Esophagus muscularis mucosa (tissue), 4 donors: Measurements from ENCODE around the gene SPOCK1. TPM values are rescaled to one million over a fixed set of nuclear protein-coding genes. Genes with fewer than 3 reads are reported as not detected.

Experiments used
- DNase-seq: peaks from one replicate; pipeline ENCODE4 v3.0.0-alpha.2; 2017; ENCODE audit errors: extremely low spot score
- H3K27ac ChIP-seq, 4 donors: fragments of 200-600 bp; sonication (generic); replicated peaks in 1 of 4; 1 replicate in 3 of 4; 2 replicates in 1 of 4; pipeline ENCODE4 v1.5.1; 2016 to 2019; ENCODE audit warnings: mild to moderate bottlenecking in 1 of 4
- H3K27me3 ChIP-seq, 4 donors: fragments of 200-600 bp; sonication (generic); one replicate each; pipeline versions ENCODE4 v1.5.1 to v1.6.0; 2016 to 2019
- H3K36me3 ChIP-seq, 4 donors: fragments of 200-600 bp; sonication (generic); one replicate each; pipeline ENCODE4 v1.5.1; 2016 to 2019
- H3K4me1 ChIP-seq, 4 donors: fragments of 200-600 bp; sonication (generic); one replicate each; pipeline ENCODE4 v1.5.1; 2016 to 2019
- H3K4me3 ChIP-seq, 4 donors: fragments of 200-600 bp; sonication (generic); 1 replicate in 2 of 4; 2 replicates in 2 of 4; pipeline ENCODE4 v1.5.1; 2016 to 2019; ENCODE audit warnings: mild to moderate bottlenecking in 4 of 4, moderate library complexity in 1 of 4
- H3K9me3 ChIP-seq, 4 donors: fragments of 200-600 bp; sonication (generic); 1 replicate in 3 of 4; 2 replicates in 1 of 4; pipeline ENCODE4 v1.5.1; 2016 to 2019
- EP300 ChIP-seq: sonication (generic); formaldehyde crosslinking; IDR thresholded peaks from one replicate; pipeline ENCODE4 v1.6.1; 2017; ENCODE audit warnings: antibody characterized with exemption
- POLR2A ChIP-seq: fragments of 450-650 bp; IDR thresholded peaks from one replicate; pipeline ENCODE4 v1.6.1; 2017; ENCODE audit warnings: antibody characterized with exemption, moderate library complexity, mild to moderate bottlenecking, low read depth
- POLR2AphosphoS5 ChIP-seq, 2 donors: sonication (generic); formaldehyde crosslinking; IDR thresholded peaks; one replicate each; pipeline ENCODE4 v1.6.1; 2017; ENCODE audit warnings: antibody characterized with exemption in 2 of 2
- WGBS: methylation state at CpG from one replicate; pipeline ENCODE4 v1.1.5; 2018; 5-methylcytosine and 5-hydroxymethylcytosine counted together
- intact Hi-C: fragments of 100-400 bp; cut with DNase I; formaldehyde crosslinking; loops from one replicate; pipeline ENCODE4 v1.15.1; 2023
- total RNA-seq, 4 donors: library from RNA; depleted of rRNA; stranded (reverse); fragments of >200 nt; gene quantifications; one replicate each; pipeline versions ENCODE4 v1.1.0 to v1.2.1, GENCODE V29; 2016
- TF ChIP-seq, protein P1 (sequence below), 3 experiments: fragments of 200-600 bp in 2 of 3; fragments of 450-650 bp in 1 of 3; sonication (generic) in 2 of 3; IDR thresholded peaks; one replicate each; pipeline ENCODE4 v1.5.1; 2017 to 2019; ENCODE audit warnings: antibody characterized with exemption in 3 of 3, mild to moderate bottlenecking in 2 of 3, moderate library complexity in 1 of 3

Gene SPOCK1
- total RNA-seq, 4 donors from 2014 or later = 39.0 to 52.4 (median 45.6) TPM

DNA sequence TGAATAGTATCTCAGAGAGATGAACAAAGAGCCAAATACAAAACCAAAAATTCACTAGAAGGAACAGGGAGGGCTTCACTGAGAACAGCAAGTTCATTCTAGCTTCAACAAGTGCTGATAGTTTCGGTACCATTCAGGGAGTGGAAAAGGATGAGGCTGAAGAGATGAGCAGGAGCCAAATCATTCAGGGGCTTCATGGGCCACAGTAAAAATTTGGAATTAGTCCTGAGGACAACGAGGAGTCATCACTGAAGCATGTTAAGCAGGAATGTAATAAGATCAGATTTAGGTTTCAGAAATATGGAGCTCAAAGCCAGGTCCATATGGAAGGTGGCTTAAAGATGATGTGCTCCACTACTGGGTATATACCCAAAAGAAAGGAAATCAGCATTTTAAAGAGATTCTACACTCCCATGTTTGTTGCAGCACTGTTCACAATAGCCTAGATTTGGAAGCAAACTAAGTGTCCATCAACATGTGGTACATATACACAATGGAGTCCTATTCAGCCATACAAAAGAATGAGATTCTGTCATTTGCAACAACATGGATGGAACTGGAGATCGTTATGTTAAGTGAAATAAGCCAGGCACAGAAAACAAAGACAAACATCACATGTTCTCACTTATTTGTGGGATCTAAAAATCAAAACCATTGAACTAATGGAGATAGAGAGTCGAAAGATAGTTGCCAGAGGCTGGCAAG lies 36.2 kb downstream of the SPOCK1 start:
- Histone ChIP-seq H3K4me1 (no peaks in the 10 kb centered on the region), H3K27me3 (no peaks in the 10 kb centered on the region), H3K4me3 (no peak overlapping the region), H3K9me3 (no peaks in the 10 kb centered on the region), H3K27ac (no peak overlapping the region), H3K36me3 (no peaks in the 10 kb centered on the region)
- TF ChIP-seq POLR2A (no peak), POLR2AphosphoS5 (IDR thresholded peaks at IDR 0.05) (no peak), EP300 (no peak)
- TF ChIP-seq, protein P1, sequence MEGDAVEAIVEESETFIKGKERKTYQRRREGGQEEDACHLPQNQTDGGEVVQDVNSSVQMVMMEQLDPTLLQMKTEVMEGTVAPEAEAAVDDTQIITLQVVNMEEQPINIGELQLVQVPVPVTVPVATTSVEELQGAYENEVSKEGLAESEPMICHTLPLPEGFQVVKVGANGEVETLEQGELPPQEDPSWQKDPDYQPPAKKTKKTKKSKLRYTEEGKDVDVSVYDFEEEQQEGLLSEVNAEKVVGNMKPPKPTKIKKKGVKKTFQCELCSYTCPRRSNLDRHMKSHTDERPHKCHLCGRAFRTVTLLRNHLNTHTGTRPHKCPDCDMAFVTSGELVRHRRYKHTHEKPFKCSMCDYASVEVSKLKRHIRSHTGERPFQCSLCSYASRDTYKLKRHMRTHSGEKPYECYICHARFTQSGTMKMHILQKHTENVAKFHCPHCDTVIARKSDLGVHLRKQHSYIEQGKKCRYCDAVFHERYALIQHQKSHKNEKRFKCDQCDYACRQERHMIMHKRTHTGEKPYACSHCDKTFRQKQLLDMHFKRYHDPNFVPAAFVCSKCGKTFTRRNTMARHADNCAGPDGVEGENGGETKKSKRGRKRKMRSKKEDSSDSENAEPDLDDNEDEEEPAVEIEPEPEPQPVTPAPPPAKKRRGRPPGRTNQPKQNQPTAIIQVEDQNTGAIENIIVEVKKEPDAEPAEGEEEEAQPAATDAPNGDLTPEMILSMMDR (IDR thresholded peaks at IDR 0.05) = no peak
- 78% methylated on average over 4 of the region's 4 CpGs for WGBS
- no peak for DNase-seq
- intact Hi-C loops = no loop called here

DNA sequence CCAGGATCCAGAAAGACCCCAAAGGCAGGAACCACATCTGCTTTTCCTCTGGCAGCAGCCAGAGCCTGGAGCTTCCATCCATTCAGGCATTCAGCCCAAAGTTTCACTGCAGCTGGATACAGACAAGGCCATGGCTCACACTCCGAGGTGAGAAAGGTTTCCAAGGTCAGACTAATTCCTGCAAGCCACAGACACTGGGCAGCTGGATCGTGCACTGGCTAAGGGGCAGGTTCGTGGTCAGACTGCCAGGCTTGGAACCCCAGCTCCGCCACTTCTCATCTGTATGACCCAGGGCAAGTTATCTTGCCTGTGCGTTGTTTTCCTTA lies 36.9 kb downstream of the SPOCK1 start:
- TF ChIP-seq POLR2AphosphoS5 (IDR thresholded peaks at IDR 0.05) = no peak
- no peak for TF ChIP-seq EP300
- TF ChIP-seq, protein P1 (IDR thresholded peaks at IDR 0.05) = no peak
- TF ChIP-seq POLR2A = no peak
- Histone ChIP-seq H3K27me3 (no peaks in the 10 kb centered on the region), H3K4me1 (no peaks in the 10 kb centered on the region), H3K27ac (no peak overlapping the region), H3K4me3 (no peak overlapping the region), H3K36me3 (no peaks in the 10 kb centered on the region), H3K9me3 (no peaks in the 10 kb centered on the region)
- intact Hi-C loops = no loop called here
- DNase-seq = no peak
- WGBS = 58% methylated on average over 5 of the region's 5 CpGs

DNA sequence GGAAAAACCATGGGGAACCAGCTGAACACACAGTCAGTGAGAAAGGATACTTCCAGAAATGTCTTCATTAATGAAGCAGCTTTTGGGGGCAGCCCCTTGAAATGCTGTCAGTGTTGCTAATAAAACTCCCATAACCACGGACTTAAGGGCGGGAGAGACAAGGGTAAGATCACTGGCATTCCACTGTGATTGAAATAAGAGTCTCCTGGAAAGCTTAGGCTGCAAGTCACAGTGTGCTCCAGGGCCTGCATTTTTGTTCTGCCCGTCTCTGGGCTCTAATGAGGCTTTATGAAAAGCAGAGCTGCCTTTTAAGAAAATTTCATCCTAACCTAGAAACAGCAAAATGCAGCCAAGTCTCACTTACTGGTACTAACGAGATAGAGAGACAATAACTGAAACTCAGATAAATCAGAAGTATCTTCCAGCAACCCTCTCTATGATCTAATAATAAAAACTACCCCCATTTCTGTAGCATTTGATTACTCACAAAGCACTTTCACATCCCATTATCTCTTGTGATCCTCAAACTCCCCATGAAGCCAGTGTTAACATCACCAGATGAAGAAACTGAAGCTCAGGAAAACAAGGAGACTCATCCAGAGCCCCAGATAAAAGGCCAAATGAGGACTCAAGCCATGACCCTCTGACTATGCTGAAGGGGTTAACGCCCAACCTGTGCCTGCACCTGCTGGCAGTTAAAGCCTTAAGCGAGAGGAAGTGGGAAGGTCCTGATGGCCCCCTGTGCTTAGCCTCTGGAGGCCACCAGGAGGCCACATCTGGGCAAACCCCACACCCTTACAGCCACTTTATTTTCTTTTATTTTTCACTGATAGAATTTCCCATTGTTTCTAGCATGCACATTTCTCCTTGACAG lies 37.5 kb downstream of the SPOCK1 start:
- 61% methylated on average over 6 of the region's 6 CpGs for WGBS
- H3K36me3 ChIP-seq = no peaks in the 10 kb centered on the region
- no peaks in the 10 kb centered on the region for H3K27me3 ChIP-seq
- intact Hi-C loops = no loop called here
- no peak for TF ChIP-seq EP300
- no peaks in the 10 kb centered on the region for H3K9me3 ChIP-seq
- no peak for DNase-seq
- no peaks in the 10 kb centered on the region for H3K4me1 ChIP-seq
- H3K27ac ChIP-seq = no peak overlapping the region
- H3K4me3 ChIP-seq = no peak overlapping the region

DNA sequence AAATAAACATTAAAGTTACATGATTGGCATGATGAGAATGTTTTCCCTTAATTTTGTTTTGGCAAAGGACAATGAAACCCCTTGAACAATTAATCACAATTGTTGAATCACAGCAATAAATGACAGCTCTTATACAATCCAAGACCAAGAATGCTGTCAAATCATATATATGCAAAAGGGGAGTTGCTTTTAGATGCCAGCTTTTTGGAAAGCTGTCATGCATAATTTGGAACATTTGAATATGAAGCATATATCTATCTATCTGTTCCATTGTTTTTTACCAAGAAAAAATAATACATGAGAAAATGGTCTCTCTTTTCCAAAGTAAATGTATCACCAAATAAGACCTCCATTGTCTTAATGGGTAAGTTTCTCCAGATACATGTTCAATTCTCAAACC lies 44.5 kb downstream of the SPOCK1 start:
- Histone ChIP-seq H3K4me1 (no peaks in the 10 kb centered on the region), H3K36me3 (no peaks in the 10 kb centered on the region), H3K27ac (no peak overlapping the region), H3K27me3 (no peaks in the 10 kb centered on the region), H3K9me3 (no peaks in the 10 kb centered on the region), H3K4me3 (no peak overlapping the region)
- intact Hi-C loops = no loop called here
- TF ChIP-seq POLR2A (no peak), POLR2AphosphoS5 (IDR thresholded peaks at IDR 0.05) (no peak), EP300 (no peak)
- TF ChIP-seq, protein P1 (IDR thresholded peaks at IDR 0.05) = no peak
- no peak for DNase-seq

DNA sequence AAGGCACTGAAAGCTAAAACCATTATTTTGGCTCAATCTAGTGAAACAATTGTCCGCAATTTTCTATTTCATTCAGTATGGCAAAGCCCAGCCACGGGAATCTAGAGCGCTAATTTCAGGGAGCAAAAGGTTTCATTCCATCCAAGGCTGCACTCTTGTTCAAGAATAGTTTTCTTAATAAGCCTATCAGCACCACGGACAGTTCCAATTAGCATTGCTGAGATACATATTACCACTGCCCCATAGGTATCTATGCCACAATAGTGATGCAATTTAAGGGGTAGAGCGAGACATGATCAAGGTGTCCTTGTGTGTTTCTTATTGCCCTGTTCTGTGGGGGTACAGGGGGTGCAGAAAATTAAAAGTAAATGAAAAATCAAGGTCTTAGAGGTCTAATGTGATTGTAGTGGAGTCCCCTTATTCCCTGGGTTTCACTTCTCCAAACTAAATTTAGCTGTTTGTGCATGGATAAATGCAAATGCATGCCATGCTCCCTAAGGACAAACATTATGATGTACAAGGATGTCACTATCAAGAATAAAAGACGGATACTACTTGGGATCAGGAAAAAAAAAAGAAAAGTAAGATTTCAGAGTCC lies 45.5 kb downstream of the SPOCK1 start:
- 38% methylated on average over 6 of the region's 6 CpGs for WGBS
- H3K27me3 ChIP-seq = no peaks in the 10 kb centered on the region
- no peak overlapping the region for H3K4me3 ChIP-seq
- H3K9me3 ChIP-seq = no peaks in the 10 kb centered on the region
- intact Hi-C loops = no loop called here
- H3K27ac ChIP-seq = no peak overlapping the region
- peak; percentile 26 for DNase-seq
- H3K4me1 ChIP-seq = no peaks in the 10 kb centered on the region
- H3K36me3 ChIP-seq = no peaks in the 10 kb centered on the region
- TF ChIP-seq POLR2A (no peak), POLR2AphosphoS5 (IDR thresholded peaks at IDR 0.05) (no peak), EP300 (no peak)
- TF ChIP-seq, protein P1 (IDR thresholded peaks at IDR 0.05) = no peak
